Stimulated activated CD4-positive, alpha-beta T cell treated with anti-CD3 and anti-CD28 coated beads, Interleukin-4, amount 100 ng/mL, for 4 hours (primary cell): ENCODE results near the gene PHOX2B.

ENCODE experiments used
- DNase-seq, 2 experiments: peaks; one replicate each; pipeline ENCODE4 v3.0.0-alpha.2; 2020

Gene PHOX2B

DNA sequence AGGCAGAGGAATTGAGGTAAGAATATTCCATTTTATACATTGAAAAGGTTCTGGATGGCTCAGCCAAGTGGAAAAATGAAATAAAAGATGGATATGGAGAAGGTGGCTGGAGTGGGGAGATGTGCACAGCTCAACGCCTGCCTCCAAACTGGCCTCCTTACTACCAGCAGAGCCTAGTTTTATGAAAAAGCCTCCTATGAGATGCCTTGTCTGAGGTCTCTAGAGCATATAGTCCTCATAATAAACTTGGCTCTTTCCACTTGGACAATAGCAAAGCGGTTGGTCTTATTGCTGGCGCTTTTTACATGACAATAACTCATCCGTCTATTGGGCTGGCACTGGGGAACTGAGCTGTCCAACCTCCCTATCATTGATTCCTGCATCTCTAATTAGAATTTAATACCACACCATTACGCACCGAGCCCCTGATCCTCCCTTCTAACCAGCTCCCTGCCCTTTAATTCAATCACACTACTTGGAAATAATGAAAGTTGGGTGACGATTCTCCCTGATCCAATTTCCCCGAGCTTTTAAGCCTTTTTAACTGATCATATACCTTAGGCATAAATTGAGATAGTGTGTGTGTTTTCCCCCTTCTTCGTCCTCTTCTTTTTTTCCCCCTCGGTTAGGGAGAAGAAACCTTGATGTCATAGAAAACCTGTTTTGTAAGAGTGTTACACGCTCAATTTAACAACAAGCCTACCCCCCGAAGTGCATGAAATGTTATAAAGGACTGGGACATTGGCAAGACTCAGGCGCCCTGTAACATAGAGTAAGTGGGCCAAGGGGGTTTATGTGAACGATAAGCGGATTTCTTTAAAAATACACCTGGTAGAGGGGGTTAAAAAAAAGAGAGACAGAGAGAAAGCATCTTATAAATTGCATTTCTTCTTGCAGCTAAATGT lies at the start of gene PHOX2B:
Gene PHOX2B (minus strand): TSS at position 155 of the 905 bp plus-strand sequence. CDS start 115 bp downstream, at position 40.
- no peak for DNase-seq

DNA sequence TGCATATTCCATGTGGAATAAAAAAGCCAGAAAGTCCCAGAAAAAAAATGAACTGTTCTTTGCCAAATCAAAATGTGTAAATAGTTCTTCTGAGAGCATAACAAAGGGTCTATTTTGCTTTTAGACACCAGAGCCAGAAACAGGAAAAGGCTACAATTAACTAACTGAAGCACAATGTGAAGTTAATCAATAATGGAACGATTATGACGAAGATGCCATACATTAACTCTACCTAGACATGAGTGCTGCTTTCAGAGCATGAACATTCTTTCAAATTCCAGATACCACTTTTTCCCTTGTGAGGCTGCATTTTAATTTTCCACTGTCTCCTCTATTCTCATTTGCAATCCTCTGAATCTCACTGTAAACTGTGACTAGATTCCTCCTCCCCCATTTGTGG lies 48.7 kb upstream of the PHOX2B start:
- no peak for DNase-seq

DNA sequence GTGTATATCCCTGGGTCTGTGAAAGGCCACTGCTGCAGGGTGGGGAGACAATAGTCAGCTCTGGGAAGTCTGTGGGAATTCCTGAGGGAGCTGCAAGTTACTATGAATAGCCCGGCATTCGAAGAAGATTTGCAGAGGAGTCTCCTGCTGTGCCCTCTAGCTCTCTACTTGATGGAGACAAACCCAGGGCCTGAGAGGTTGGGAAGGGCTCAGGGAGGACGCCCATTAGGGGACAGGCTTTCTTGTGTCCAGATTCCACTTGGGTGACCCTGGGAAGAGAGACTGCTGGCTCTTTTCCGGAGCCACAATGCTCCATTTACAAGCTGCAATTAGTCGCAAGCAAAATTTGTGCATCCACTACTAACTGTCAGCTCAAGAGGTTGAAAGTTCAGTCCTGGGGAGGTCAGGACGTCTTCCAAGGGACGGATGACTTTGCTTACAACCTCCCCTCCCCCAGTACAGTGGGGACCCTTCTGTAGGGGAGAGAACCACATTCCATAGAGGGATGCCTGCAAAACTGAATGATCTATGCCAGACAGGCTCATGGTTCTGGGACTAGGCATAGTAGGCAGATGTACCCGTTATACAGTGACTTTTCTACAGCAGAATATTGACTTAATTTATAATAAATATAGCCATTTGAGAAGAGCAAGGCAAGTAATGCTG lies 48.2 kb upstream of the PHOX2B start:
- DNase-seq: no peak

DNA sequence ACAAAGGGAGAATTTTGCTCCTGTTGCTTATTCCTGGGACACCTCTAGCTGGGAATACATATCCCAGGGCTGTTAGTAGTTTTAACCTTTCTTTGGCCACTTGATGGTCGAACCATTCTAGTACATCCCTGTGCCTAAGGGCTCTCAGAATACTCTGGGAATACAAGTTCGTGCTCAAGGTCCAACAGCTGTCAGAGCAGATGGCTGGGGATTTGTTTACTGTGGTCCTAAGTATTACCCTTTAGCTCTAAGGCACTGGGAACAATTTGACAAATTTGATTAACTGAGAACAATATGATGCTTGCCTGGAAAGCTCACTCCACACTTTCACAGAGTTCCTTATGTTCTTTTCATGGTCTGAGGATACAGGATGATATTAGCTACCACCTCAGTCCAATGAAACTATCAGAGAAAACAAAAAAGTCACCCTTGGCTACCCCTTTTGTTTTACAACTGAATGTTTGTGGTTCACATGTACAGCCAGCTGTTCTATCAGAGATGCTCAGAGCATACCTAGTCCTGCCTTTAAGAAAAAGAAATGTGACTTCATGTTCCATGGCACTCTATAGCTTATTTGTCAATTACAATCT lies 47.4 kb upstream of the PHOX2B start:
- DNase-seq: no peak

DNA sequence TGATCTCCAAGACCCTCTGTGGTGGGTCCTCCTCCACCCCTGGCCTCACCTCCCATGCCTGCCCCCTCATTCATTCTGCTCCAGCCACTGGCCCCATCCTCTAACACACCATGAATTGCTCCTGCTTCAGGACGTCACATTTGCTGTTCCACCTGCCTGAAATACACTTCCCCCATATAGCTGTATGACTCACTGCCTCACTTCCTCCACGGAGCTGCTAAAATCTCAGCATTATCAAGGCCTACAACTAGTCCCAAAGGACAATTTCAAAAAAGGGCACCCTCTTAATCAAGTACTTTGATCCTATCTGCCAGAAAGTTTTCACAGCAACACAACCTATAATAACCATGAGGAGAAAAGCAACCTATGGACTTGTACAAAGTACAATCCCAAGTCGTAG lies 43.6 kb upstream of the PHOX2B start:
- DNase-seq: no peak

DNA sequence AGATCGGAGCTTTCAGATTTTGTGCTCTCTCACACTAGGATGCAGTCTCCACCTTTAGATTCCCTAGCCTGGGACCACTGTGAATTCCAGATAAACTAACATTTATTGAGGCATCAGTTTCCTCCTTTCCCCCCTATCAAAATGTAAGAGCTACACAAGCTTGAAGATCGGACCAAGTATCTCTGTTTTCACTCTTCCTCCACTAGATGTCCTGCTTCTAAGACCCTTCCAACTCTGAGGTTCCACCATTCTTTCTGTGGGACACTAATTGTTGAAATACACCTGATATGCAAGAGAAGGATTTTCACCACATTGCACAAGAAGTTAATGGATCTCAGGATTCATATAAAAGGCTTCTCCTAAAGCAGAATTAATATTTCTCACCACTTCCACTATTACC lies 43.0 kb upstream of the PHOX2B start:
- no peak for DNase-seq

DNA sequence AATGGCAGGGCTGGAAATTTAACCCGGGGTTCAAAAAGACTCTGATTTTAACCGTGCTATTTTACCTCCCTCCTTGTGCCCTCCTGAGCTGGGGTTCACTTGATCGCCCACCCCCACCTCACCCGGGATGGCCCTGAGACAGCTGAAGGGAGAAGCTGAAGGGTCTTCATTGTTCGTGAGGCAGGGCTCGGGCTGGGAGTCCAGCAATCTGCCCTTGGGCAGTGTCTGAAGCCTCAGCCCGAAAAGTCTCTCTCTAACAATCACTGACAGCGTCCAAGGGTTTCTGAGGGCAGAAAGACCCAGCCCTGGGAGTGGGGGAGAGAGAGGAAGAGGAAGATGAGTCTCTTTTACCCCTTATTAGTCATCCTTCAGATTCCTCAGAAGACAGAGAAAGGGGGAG lies 39.4 kb upstream of the PHOX2B start:
- DNase-seq: no peak

DNA sequence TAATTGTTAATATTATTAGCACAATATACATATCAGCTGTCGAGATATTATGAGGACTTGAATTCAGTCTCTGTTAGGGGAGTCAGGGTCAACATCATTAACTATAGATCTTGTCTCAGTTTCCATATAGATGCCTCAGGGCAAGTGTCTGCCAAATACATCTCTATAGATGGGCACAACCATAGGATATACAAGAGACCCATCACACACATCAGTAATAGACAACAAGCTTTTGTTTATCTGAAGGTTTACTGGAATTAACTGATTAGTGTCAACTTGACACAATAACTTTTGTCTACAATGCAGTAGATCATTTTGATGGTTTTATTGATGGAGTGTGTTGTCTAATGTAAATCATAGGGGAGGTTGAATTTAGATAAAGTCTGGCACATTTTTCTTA lies 37.1 kb upstream of the PHOX2B start:
- DNase-seq: no peak

DNA sequence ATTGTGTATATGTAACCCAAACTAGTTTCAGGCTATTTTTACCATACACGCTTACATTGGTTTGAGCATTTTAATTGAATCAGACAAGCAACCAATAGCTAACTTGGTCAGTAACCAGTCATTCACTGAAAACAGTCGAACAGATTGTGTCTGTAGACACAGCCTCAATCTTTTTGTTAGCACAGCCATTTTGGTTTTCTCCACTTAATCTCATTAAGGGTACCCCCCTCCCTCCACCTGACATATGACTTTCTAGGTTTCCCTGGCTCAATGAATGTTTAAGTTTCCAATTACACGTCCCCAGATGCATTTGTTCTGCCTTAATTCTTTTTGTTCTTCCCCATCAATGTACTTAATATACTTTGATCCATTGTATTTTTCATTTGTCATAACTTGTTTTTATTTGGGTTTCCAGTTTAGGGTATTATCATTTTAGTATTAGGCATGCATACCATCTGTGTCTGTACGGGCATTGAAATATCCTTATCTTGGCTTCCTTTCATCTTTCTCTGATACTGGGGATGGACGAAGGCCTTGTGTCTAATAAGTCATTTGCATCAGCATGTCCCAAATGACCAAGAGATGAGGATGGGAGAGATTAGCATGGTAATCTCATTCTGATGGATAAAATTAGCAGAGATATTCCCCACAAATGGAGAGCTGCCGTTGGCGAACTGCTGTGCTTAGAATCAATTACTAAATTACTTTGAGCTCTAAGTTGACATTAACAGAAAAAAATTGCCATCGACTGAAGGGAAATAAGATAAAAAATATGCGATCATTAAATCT lies 35.9 kb upstream of the PHOX2B start:
- DNase-seq: no peak

DNA sequence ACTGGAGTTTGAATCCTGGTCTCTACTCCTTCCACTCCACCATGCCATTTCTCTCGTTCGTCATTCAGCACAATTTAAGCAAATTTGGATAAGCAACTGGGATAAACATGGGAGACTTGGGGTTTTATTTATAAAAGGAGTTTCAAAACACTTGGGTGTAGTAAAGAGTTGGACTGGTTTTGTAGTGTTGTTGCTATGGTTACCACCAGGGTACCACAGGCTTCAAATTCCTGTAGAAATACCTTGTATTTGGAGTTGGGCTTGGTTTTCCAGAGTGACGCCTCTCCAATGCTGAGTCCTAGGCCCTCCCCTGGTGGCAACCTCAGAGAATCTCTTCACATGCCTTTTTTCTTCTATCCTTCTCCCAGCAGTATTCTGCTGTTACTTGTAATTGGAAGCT lies 27.9 kb upstream of the PHOX2B start:
- no peak for DNase-seq

DNA sequence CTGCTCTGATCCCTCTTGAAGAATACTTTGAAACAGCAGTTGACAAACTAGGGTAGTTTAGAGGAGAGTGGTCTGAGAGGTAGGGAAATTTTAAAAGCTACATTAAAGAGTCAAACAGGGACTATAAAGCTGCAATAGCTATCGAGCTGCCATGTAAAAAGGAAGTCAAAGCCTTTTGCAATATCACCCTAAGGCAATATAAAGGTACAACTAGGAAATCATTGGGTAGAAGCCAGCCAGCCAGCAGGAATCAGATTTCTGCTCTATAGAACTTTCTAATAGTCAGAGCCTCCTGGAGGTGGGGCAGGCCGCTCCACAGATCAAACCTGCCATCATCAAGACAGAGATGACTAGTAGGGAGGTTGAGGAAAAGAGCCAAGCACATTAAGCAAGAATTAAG lies 15.2 kb upstream of the PHOX2B start:
- no peak for DNase-seq

DNA sequence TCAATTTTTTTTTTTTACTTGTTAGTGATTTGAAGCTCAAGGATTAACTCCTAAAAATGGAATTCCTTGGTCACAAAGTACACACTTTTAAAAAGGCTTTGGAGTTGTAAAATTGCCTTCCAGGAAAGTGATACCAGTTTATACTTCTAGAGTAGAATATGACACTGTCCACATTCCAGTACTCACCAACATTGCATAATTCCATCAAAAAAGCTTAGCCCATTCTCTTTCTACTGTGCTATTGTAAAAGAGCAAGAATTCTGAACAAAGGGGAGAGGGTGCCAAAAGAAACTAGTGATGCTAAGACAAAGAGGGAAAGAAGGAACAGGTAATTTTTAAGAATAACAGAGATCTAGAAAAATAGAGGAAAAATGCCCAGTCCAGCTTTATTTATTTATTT lies 10.4 kb upstream of the PHOX2B start:
- no peak for DNase-seq

DNA sequence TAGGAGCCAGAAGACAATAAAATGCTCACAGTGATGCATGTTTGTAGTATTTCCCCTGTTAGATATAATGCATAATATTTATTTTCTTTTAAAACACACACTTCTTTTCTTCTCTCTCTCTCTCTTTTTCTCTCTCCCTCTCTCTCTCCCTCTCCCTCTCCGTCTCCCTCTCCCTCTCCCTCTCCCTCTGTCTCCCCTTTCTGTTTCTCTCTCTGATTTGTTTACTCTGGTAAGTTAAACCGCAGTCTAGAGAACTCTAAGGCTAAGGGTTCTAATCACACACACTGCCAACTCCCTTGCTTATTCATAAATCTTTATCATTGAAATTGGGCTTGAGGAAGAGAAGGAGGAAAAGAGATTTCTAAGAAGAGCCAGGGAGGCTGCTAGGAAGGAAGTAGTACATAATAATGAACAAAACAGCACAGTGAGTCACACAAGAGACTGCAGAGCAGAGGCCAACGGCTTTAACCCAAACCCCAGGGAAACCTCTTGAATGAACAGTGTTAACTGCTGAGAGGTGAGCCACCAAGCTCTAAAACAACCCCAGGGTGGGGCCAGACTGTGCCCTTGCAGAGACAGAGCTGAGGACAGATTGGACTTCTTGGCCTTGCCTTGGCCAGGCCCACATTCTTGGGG lies 9.1 kb upstream of the PHOX2B start:
- DNase-seq: no peak

DNA sequence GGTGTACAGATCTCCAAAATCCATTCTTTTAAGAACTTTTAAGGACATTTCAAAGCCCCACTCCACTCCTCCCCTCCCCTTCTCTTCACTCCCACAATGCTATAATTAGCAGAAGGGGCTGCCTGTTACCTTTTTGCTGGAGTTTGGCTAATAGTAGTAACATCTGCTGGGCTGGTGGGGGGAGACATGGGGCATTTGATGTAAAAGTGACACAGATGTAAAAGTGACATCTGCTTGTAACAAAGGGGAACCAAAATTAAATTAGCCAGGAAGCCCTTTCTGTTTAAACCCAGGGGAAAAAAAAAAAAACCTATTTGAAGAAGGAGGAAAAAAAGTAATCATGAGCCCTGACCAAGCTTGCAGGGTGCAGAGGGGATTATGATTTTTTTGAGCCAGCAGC lies 5.4 kb upstream of the PHOX2B start:
- no peak for DNase-seq

DNA sequence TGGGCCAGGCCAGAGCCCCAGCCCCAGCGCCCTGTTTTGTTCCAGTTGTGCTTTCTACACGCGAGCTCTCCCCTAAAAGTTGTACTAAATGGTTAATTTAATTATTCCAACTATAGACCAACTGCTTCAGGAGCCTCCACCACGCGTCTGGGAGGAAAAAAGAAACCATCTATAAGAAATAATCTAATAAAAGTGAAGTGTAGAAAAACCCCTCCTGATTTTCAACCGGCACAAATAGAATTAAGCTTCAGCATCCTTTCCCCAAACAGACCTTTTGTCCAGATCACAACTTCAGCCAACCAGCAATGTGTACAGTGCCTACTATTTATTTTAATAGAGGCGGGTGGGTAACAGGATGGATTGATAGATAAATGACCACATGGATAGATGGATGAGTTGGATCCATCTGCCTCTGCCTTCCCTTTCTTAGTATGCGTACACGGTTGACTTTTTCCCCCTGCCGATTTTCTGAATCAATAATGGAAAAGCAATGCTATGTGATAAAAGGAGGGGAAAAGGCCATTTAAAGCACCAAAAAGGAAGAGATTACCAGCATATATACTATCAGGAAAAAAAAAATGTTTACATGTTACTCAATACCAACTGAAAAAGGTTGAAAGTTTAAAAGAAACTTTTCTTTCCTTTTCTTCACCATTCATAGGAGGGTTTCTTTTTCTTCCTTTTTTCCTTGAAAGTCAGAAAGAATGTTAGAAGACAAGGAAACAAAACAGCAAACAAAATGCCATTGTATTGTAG lies 3.7 kb upstream of the PHOX2B start:
- DNase-seq: no peak

DNA sequence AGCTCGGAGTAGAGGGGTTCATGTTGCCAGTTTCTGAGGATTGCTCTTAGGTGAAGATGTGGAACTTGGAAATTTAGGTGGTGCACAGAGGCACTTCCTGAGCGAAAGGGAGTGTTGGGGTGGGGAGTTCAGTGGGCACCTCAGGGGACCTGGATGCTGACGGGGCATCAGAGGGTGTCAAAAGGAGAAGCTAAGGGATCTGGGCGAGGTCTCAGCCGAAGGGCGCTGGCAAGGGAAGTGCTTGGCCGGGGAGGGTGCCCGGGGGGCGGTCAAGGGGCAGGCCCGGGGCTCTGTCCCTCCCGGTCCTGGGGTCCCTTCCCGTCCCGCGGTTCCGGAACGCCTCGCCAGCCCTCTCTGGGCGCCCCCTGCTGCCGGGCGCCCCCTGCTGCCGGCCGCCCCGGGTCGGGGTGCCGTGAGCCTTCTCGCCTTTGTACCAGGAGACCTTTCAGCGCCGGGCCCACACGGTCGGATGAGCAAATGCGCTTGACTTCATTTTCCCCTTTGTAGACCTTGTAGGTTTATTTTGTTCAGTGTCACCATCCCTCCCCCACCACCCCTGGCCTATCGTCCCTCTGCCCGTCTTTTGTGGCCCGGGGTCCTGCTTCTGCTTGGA lies 3.0 kb upstream of the PHOX2B start:
- DNase-seq: no peak

DNA sequence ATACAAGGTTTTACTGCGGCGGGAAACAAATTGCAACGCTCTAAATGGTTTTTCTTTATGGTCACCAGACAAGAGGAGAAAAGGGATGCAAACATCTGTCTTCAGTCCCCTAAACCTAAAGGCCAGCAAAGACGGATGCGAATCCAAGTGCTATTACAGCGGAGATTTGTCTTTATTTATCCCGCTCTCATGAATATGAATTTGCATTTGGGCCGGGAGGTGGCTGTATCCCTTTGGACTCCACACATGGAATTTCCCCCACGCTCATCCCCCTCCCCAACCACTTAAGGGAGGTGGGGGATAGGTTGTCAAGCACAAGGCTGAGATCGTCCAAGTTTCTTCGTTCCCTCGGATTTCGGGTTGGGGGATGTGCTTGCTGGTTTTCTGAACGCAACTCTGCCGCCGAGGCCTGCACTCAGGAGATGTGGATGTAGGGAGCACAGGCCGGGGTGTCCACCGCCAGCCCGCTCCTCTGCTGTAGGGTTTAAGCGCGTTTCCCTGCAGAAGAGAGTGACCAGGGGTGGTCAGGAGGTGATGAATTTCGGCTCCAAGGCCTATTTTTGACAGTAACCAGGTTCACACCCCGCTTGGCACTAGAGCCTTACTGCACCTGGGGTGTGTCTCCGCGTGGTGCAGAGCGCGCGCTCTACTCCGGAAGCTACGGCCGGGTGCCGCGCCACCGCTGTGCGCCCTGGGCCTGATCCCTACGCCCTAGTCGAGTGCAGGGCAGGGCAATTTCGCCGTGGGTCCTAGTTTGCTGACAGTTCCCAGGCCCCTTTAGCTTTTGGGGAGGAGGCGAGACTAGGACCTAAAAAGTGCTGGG lies 2.3 kb upstream of the PHOX2B start:
- no peak for DNase-seq

DNA sequence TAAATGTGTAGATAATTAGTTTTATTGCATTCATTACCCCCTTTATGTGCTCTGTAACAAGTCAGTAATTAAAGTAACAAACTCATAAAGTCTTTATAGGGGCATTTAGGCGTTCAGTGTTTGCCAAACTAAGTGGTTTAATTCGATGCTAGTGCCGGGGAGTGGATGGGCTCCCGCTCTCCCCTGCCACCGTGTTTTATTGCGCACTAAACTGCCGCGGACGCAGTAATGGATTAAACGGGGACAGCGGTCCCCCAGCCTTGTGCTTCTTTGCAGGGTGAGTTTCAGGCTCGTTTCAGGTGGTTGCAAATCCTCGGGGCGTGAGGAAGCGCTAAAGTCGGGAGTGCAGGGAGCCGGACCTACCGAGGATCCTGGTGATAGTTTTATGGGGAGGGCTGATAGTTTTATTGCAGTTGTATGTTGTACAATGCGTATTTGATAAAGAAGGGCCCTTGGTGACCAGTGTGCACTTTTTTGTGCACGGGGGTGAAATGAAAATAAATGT lies 1.6 kb upstream of the PHOX2B start:
- no peak for DNase-seq

DNA sequence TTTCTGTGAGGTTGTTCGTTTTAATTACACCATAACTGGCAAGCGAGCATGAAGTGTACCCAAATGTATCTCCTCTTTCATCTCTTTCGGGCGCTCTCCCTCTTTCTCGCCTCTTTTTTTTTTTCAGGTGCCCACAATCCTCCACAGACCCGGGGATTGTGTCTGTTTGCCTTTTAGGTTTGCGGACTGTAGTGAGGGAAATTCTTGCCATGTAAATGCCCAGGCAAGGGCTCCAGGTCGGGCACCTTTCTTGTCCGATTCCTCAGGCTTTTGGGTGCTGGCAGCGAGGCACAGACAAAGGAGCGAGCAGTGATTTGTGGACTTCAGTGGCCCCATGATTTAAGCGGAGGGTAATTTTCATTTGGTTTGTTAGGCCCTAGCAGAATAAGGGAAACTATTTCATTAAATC lies 1.1 kb upstream of the PHOX2B start:
- DNase-seq: no peak

DNA sequence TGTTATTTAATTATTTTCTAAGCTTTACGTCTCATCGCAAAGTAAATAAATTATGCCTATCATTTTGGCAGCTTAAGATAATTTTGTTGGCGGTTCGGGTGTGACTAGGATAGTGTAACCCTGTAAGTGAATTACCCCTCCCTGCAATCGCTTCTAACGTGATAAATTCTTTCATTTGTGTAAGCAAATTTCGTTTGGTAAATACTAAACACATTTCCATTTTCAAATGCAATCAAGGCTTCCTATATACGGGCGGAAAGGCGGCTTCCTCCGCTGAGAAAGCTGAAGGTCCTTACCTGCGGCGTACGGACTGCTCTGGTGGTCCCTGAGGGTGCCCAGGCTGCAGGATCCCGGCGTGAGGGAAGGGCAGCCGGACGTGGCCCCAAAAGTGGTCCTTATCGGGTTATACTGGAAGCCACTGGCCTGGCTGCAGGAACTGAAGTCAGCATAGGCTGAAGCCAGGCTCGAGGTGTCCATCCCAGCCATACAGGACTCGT lies 403 bp downstream of the PHOX2B start:
- no peak for DNase-seq
